Measurements from ENCODE around the gene MBD6.
"Not testable (repeated sequence)": the region's sequence is repeated elsewhere in the genome, so short reads cannot be mapped to it uniquely, and the experiment has no call there.

Gene MBD6

GRCh38 chr12:57488402-57489156 is 34.0 kb upstream of the MBD6 start:
- DNase-seq (ENCODE audit: low spot score): no peak

- no peak for DNase-seq (ENCODE audit: low spot score)
Measured at GRCh38 chr12:57489157-57489641, 33.4 kb upstream of the MBD6 start.

GRCh38 chr12:57490126-57490525 is 32.5 kb upstream of the MBD6 start:
- no peak for DNase-seq (ENCODE audit: low spot score)

GRCh38 chr12:57491393-57492280 is 31.0 kb upstream of the MBD6 start:
- no peak for DNase-seq (ENCODE audit: low spot score)

GRCh38 chr12:57495051-57495701 is 27.4 kb upstream of the MBD6 start:
- not testable (repeated sequence) for DNase-seq (ENCODE audit: low spot score)

GRCh38 chr12:57496822-57497221 is 25.8 kb upstream of the MBD6 start:
- DNase-seq (ENCODE audit: low spot score): no peak

- no peak for DNase-seq (ENCODE audit: low spot score)
Measured at GRCh38 chr12:57497223-57498131, 25.1 kb upstream of the MBD6 start.

- no peak for DNase-seq (ENCODE audit: low spot score)
Measured at GRCh38 chr12:57498132-57498502, 24.5 kb upstream of the MBD6 start.

GRCh38 chr12:57498571-57498970 is 24.1 kb upstream of the MBD6 start:
- DNase-seq (ENCODE audit: low spot score): no peak

- no peak for DNase-seq (ENCODE audit: low spot score)
Measured at GRCh38 chr12:57500213-57500612, 22.4 kb upstream of the MBD6 start.

- DNase-seq (ENCODE audit: low spot score): not testable (repeated sequence)
Measured at GRCh38 chr12:57502311-57502969, 20.2 kb upstream of the MBD6 start.

GRCh38 chr12:57506541-57506940 is 16.1 kb upstream of the MBD6 start:
- not testable (repeated sequence) for DNase-seq (ENCODE audit: low spot score)

- DNase-seq (ENCODE audit: low spot score): not testable (repeated sequence)
Measured at GRCh38 chr12:57507796-57508195, 14.8 kb upstream of the MBD6 start.

- no peak for DNase-seq (ENCODE audit: low spot score)
Measured at GRCh38 chr12:57511161-57511560, 11.5 kb upstream of the MBD6 start.

- DNase-seq (ENCODE audit: low spot score): no peak
Measured at GRCh38 chr12:57511588-57512325, 10.9 kb upstream of the MBD6 start.

- DNase-seq (ENCODE audit: low spot score): no peak
Measured at GRCh38 chr12:57512665-57513064, 10.0 kb upstream of the MBD6 start.

GRCh38 chr12:57513266-57513665 is 9.4 kb upstream of the MBD6 start:
- DNase-seq (ENCODE audit: low spot score): no peak

- DNase-seq (ENCODE audit: low spot score): not testable (repeated sequence)
Measured at GRCh38 chr12:57513677-57514076, 8.9 kb upstream of the MBD6 start.

- DNase-seq (ENCODE audit: low spot score): not testable (repeated sequence)
Measured at GRCh38 chr12:57514246-57514645, 8.4 kb upstream of the MBD6 start.

- DNase-seq (ENCODE audit: low spot score): no peak
Measured at GRCh38 chr12:57514720-57515407, 7.8 kb upstream of the MBD6 start.
